ENCODE data around the gene HCRTR1.
"Not testable (repeated sequence)": the region's sequence is repeated elsewhere in the genome, so short reads cannot be mapped to it uniquely, and the experiment has no call there.

Gene HCRTR1

GRCh38 chr1:31581821-31582810 is 35.4 kb upstream of the HCRTR1 start:
- no peak for DNase-seq

- no peak for DNase-seq
These were observed 34.2 kb upstream of the HCRTR1 start for GRCh38 chr1:31583082-31583994.

GRCh38 chr1:31583995-31584868 is 33.3 kb upstream of the HCRTR1 start:
- no peak for DNase-seq

- DNase-seq: no peak
These were observed 32.4 kb upstream of the HCRTR1 start for GRCh38 chr1:31584869-31585735.

GRCh38 chr1:31585736-31586365 is 31.6 kb upstream of the HCRTR1 start:
- no peak for DNase-seq

- no peak for DNase-seq
These were observed 30.8 kb upstream of the HCRTR1 start for GRCh38 chr1:31586376-31587327.

GRCh38 chr1:31587328-31587699 is 30.2 kb upstream of the HCRTR1 start:
- not testable (repeated sequence) for DNase-seq

- peak; percentile 13 to 42 for DNase-seq
These were observed 29.6 kb upstream of the HCRTR1 start for GRCh38 chr1:31587720-31588423.

GRCh38 chr1:31588751-31589515 is 28.6 kb upstream of the HCRTR1 start:
- DNase-seq: no peak

- no peak for DNase-seq
These were observed 25.9 kb upstream of the HCRTR1 start for GRCh38 chr1:31591425-31592093.

- no peak for DNase-seq
These were observed 25.4 kb upstream of the HCRTR1 start for GRCh38 chr1:31592132-31592531.

- DNase-seq: no peak
These were observed 24.3 kb upstream of the HCRTR1 start for GRCh38 chr1:31593136-31593665.

GRCh38 chr1:31593770-31594632 is 23.5 kb upstream of the HCRTR1 start:
- peak; percentile 41 to 67 for DNase-seq

- DNase-seq: no peak
These were observed 21.4 kb upstream of the HCRTR1 start for GRCh38 chr1:31595836-31596736.

GRCh38 chr1:31596737-31597097 is 20.8 kb upstream of the HCRTR1 start:
- DNase-seq: no peak
